GM12878 (cell line): ENCODE data around the gene ESR2. TPM values are rescaled to one million over a fixed set of nuclear protein-coding genes. Genes with fewer than 3 reads are reported as not detected.

Experiments used
- ATAC-seq: fragments of 200-7000 bp; cut with Tn5 transposase; 3 replicates; pipeline ENCODE4 v1.9.1; 2020; ENCODE audit warnings: mild to moderate bottlenecking, moderate library complexity
- BruUV-seq: library from RNA; stranded (reverse); fragments of 400-500 nt; replicated peaks from 2 replicates; lab custom pipeline; 2021; lab: Mats Ljungman, UMichigan
- CTCF ChIA-PET: fragments of 300-600 bp; sonication (Branson Sonifier 250); formaldehyde crosslinking; extraction: SDS; loops from one replicate; lab custom pipeline; 2021; ENCODE audit warnings: inconsistent platforms; lab: Yijun Ruan, JAX
- POLR2A ChIA-PET: fragments of 350-600 bp; formaldehyde crosslinking; extraction: SDS; loops from one replicate; lab custom pipeline; 2021; ENCODE audit warnings: inconsistent platforms; lab: Charles Lee
- RAD21 ChIA-PET: fragments of 300-600 bp; sonication (Branson Sonifier 250); formaldehyde crosslinking; loops from one replicate; lab custom pipeline; 2023; ENCODE audit warnings: antibody characterized with exemption; ENCODE audit not compliant: unreplicated experiment; lab: Charles Lee
- SMC1A ChIA-PET: fragments of 300-600 bp; sonication (Branson Sonifier 250); formaldehyde crosslinking; loops from one replicate; lab custom pipeline; 2023; ENCODE audit not compliant: unreplicated experiment, uncharacterized antibody; lab: Charles Lee
- DNase-seq: peaks from one replicate; pipeline ENCODE4 v3.0.0-alpha.2; 2011; ENCODE audit warnings: low read depth, low spot score
- FAIRE-seq: peaks from 3 replicates; lab custom pipeline; 2011; peaks lifted over from hg19 to GRCh38; lab: Jason Lieb, UNC
- H2AFZ ChIP-seq: 2 replicates; pipeline ENCODE4 v1.6.0; 2011; ENCODE audit warnings: low read depth, low read length, control low read depth; ENCODE audit not compliant: control insufficient read depth
- H3K27ac ChIP-seq: 2 replicates; pipeline ENCODE4 v1.5.1; 2011; ENCODE audit warnings: control low read depth; ENCODE audit not compliant: control insufficient read depth, insufficient read depth
- H3K27me3 ChIP-seq, 2 experiments: replicated peaks in 1 of 2; 2 replicates each; pipeline versions ENCODE4 v1.6.0 to v1.6.1; 2011; ENCODE audit warnings: low read length in 1 of 2; ENCODE audit not compliant: control insufficient read depth in 2 of 2, insufficient read depth in 2 of 2
- H3K36me3 ChIP-seq, 2 experiments: 2 replicates each; pipeline ENCODE4 v1.5.1; 2011; ENCODE audit warnings: low read length in 1 of 2; ENCODE audit not compliant: control insufficient read depth in 2 of 2, insufficient read depth in 2 of 2
- H3K4me1 ChIP-seq: 2 replicates; pipeline ENCODE4 v1.6.1; 2011; ENCODE audit warnings: mild to moderate bottlenecking, low read length, moderate library complexity, mixed read lengths; ENCODE audit not compliant: control insufficient read depth, insufficient read depth
- H3K4me2 ChIP-seq: 2 replicates; pipeline ENCODE4 v1.6.0; 2011; ENCODE audit warnings: control low read depth; ENCODE audit not compliant: control insufficient read depth, insufficient read depth
- H3K4me3 ChIP-seq: fragments of 200-600 bp; sonication (generic); 2 replicates; pipeline ENCODE4 v1.5.1; 2016
- H3K79me2 ChIP-seq: 2 replicates; pipeline ENCODE4 v1.6.0; 2011; ENCODE audit warnings: low read length; ENCODE audit not compliant: control insufficient read depth, insufficient read depth
- H3K9ac ChIP-seq: 2 replicates; pipeline ENCODE4 v1.8.0; 2011; ENCODE audit warnings: low read length, control low read depth, mixed read lengths; ENCODE audit not compliant: control insufficient read depth, insufficient read depth
- H3K9me3 ChIP-seq: replicated peaks from 3 replicates; pipeline ENCODE4 v1.5.1; 2011; ENCODE audit warnings: mild to moderate bottlenecking, low read length; ENCODE audit not compliant: control insufficient read depth, insufficient read depth
- H4K20me1 ChIP-seq: 2 replicates; pipeline ENCODE4 v1.6.0; 2011; ENCODE audit not compliant: control insufficient read depth, insufficient read depth
- CREM ChIP-seq: IDR thresholded peaks from 2 replicates; pipeline ENCODE4 v1.6.1; 2014; ENCODE audit warnings: antibody characterized with exemption, low read depth
- HDGF ChIP-seq: fragments of 450-650 bp; IDR thresholded peaks from 2 replicates; pipeline ENCODE4 v1.6.1; 2016; ENCODE audit warnings: antibody characterized with exemption
- IRF3 ChIP-seq: fragments of 450-650 bp; IDR thresholded peaks from 2 replicates; pipeline ENCODE4 v1.6.1; 2014; ENCODE audit warnings: mild to moderate bottlenecking
- NFYB ChIP-seq: IDR thresholded peaks from 2 replicates; pipeline ENCODE4 v1.6.1; 2011; ENCODE audit warnings: low read depth, mild to moderate bottlenecking, low read length, improper control_type of control experiment, moderate library complexity; ENCODE audit not compliant: insufficient read depth
- SREBF1 ChIP-seq: IDR thresholded peaks from 2 replicates; pipeline ENCODE4 v1.6.1; 2012; ENCODE audit warnings: mild to moderate bottlenecking, low read length
- STAT1 ChIP-seq: fragments of 450-650 bp; conservative IDR thresholded peaks from 2 replicates; pipeline ENCODE4 v1.6.1; 2014; ENCODE audit warnings: antibody characterized with exemption, mild to moderate bottlenecking
- WGBS: methylation state at CpG from one replicate; pipeline ENCODE4 v1.1.6; 2016; ENCODE audit warnings: low lambda C conversion rate; ENCODE audit not compliant: insufficient replicate concordance, insufficient coverage; ENCODE audit errors: missing lambda C conversion rate; 5-methylcytosine and 5-hydroxymethylcytosine counted together
- in situ Hi-C: fragments of 300-500 bp; cut with MboI; formaldehyde crosslinking; loops from 9 replicates; pipeline ENCODE4 v1.14.3; 2018; ENCODE audit warnings: mixed read lengths
- intact Hi-C: fragments of 100-400 bp; cut with micrococcal nuclease; formaldehyde crosslinking; loops from one replicate; pipeline ENCODE4 v1.14.2; 2022; ENCODE audit not compliant: unreplicated experiment
- polyA plus RNA-seq, 11 experiments: library from polyadenylated mRNA; depleted of rRNA in 4 of 11; unstranded in 6 of 11; stranded (reverse) in 5 of 11; fragments of >200 nt; fragmentation: Nextera tagmentation in 4 of 11; fragmentation: Illumina TruSeq in 1 of 11; extraction: Ambion mirVana in 4 of 11; extraction: Trizol in 1 of 11; gene quantifications; 1 replicate in 1 of 11; 2 replicates in 10 of 11; pipeline versions ENCODE4 v1.2.1 to v1.2.3, GENCODE V29; 2011 to 2016; ENCODE audit warnings: inconsistent platforms in 2 of 11, missing spikeins in 2 of 11, low read depth in 1 of 11
- total RNA-seq, 4 experiments: library from RNA; depleted of rRNA in 3 of 4; stranded (reverse); fragments of >200 nt in 3 of 4; fragmentation: Illumina TruSeq in 1 of 4; extraction: Trizol in 1 of 4; gene quantifications; 2 replicates each; pipeline versions ENCODE4 v1.2.1 to v1.2.3, GENCODE V29; 2013 to 2021
- TF ChIP-seq, protein P1 (sequence below): fragments of 450-650 bp; IDR thresholded peaks from 2 replicates; pipeline ENCODE4 v1.6.1; 2018; ENCODE audit warnings: mild to moderate bottlenecking, low read depth, moderate library complexity; ENCODE audit not compliant: partially characterized antibody
- TF ChIP-seq, protein P2 (sequence below): IDR thresholded peaks from 2 replicates; pipeline ENCODE4 v1.6.1; 2012; ENCODE audit warnings: improper control_type of control experiment, low read depth, low read length; ENCODE audit not compliant: insufficient replicate concordance
- TF ChIP-seq, protein P3 (sequence below): fragments of 450-650 bp; IDR thresholded peaks from 2 replicates; pipeline ENCODE4 v1.6.1; 2016; ENCODE audit warnings: mild to moderate bottlenecking

The ESR2 gene
- total and polyA plus RNA-seq, 10 of the 15 experiments (the other 5 are each of a cell fraction or from before 2014, with no cell fraction given) = 0.29 to 2.6 (median 0.81) TPM

DNA sequence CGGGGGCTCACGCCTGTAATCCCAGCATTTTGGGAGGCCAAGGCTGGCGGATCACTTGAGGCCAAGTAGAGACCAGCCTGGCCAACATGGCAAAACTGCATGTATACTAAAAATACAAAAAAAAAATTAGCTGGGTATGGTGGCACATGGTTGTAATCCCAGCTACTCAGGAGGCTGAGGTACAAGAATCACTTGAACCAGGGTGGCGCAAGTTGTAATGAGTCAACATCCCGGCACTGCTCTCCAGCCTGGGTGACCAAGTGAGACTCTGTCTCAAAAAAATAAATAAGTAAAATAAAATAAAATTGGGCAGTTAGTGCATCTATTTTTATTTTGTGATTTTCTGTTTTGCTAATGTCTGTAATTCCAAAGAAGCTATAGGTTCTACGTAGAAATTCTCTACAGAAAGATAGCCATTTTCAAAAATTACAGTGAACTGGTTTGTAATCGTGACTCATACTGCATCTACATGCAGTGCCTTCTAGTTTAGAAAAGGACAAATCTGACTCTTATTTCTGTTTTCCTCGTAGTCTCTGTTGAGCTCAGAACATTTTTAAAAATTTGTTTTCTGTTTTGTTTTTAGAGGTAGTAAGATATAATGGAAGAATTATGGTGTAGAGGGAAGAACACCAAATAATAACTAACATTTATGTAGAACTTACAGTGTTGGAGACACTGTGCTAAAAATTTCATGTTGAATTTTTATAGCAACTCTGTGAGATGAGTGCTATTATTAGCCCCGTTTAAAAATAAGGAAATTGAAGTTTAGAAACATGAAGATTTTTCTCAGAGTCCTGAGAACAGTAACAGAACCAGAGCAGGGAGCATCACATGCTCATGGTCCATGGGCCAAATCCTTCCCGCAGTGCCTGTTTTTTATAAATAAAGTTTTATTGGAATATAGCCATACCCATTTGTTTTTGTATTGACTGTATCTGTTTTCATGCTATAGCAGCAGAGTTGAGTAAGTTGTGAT lies 240.2 kb downstream of the ESR2 start:
- no peak for DNase-seq
- no peaks in the 10 kb centered on the region for H4K20me1 ChIP-seq
- H3K36me3 ChIP-seq = peaks cover 2 to 6% of the 10 kb centered on the region in 2 experiments; a peak in 3 of 4 replicates
- SMC1A ChIA-PET = interaction anchor here (0.6 to 1.4 kb wide), 3 partner anchors 9 to 249 kb away, joined by 3 read pairs; no protein-coding TSS in a partner anchor
- POLR2A ChIA-PET = interaction anchor here (0.6 kb wide), 1 partner anchor 192 kb away, joined by 6 read pairs; no protein-coding TSS in a partner anchor
- H2AFZ ChIP-seq = no peak overlapping the region
- no peaks in the 10 kb centered on the region for H3K27me3 ChIP-seq
- WGBS = 62% methylated on average over 10 of the region's 10 CpGs
- ATAC-seq = no peak
- H3K4me3 ChIP-seq = no peak overlapping the region
- H3K79me2 ChIP-seq = no peaks in the 10 kb centered on the region
- intact Hi-C loops = no loop called here
- in situ Hi-C loops = no loop called here
- RAD21 ChIA-PET = no interaction called here
- FAIRE-seq = no peak
- no TSS peak for BruUV-seq
- H3K9ac ChIP-seq = no peak overlapping the region
- no peaks in the 10 kb centered on the region for H3K9me3 ChIP-seq
- no peak overlapping the region for H3K27ac ChIP-seq
- H3K4me1 ChIP-seq = no peaks in the 10 kb centered on the region
- CTCF ChIA-PET = interaction anchor here (1.1 kb wide), 1 partner anchor 250 kb away, joined by 3 read pairs; no protein-coding TSS in a partner anchor
- no peak overlapping the region for H3K4me2 ChIP-seq
- TF ChIP-seq NFYB = no peak
- TF ChIP-seq CREM = no peak
- TF ChIP-seq, protein P1, sequence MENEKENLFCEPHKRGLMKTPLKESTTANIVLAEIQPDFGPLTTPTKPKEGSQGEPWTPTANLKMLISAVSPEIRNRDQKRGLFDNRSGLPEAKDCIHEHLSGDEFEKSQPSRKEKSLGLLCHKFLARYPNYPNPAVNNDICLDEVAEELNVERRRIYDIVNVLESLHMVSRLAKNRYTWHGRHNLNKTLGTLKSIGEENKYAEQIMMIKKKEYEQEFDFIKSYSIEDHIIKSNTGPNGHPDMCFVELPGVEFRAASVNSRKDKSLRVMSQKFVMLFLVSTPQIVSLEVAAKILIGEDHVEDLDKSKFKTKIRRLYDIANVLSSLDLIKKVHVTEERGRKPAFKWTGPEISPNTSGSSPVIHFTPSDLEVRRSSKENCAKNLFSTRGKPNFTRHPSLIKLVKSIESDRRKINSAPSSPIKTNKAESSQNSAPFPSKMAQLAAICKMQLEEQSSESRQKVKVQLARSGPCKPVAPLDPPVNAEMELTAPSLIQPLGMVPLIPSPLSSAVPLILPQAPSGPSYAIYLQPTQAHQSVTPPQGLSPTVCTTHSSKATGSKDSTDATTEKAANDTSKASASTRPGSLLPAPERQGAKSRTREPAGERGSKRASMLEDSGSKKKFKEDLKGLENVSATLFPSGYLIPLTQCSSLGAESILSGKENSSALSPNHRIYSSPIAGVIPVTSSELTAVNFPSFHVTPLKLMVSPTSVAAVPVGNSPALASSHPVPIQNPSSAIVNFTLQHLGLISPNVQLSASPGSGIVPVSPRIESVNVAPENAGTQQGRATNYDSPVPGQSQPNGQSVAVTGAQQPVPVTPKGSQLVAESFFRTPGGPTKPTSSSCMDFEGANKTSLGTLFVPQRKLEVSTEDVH = no peak
- TF ChIP-seq SREBF1 = no peak
- TF ChIP-seq IRF3 = no peak
- no peak for TF ChIP-seq HDGF
- TF ChIP-seq, protein P2, sequence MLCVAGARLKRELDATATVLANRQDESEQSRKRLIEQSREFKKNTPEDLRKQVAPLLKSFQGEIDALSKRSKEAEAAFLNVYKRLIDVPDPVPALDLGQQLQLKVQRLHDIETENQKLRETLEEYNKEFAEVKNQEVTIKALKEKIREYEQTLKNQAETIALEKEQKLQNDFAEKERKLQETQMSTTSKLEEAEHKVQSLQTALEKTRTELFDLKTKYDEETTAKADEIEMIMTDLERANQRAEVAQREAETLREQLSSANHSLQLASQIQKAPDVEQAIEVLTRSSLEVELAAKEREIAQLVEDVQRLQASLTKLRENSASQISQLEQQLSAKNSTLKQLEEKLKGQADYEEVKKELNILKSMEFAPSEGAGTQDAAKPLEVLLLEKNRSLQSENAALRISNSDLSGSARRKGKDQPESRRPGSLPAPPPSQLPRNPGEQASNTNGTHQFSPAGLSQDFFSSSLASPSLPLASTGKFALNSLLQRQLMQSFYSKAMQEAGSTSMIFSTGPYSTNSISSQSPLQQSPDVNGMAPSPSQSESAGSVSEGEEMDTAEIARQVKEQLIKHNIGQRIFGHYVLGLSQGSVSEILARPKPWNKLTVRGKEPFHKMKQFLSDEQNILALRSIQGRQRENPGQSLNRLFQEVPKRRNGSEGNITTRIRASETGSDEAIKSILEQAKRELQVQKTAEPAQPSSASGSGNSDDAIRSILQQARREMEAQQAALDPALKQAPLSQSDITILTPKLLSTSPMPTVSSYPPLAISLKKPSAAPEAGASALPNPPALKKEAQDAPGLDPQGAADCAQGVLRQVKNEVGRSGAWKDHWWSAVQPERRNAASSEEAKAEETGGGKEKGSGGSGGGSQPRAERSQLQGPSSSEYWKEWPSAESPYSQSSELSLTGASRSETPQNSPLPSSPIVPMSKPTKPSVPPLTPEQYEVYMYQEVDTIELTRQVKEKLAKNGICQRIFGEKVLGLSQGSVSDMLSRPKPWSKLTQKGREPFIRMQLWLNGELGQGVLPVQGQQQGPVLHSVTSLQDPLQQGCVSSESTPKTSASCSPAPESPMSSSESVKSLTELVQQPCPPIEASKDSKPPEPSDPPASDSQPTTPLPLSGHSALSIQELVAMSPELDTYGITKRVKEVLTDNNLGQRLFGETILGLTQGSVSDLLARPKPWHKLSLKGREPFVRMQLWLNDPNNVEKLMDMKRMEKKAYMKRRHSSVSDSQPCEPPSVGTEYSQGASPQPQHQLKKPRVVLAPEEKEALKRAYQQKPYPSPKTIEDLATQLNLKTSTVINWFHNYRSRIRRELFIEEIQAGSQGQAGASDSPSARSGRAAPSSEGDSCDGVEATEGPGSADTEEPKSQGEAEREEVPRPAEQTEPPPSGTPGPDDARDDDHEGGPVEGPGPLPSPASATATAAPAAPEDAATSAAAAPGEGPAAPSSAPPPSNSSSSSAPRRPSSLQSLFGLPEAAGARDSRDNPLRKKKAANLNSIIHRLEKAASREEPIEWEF = no peak
- TF ChIP-seq STAT1 = no peak
- TF ChIP-seq, protein P3, sequence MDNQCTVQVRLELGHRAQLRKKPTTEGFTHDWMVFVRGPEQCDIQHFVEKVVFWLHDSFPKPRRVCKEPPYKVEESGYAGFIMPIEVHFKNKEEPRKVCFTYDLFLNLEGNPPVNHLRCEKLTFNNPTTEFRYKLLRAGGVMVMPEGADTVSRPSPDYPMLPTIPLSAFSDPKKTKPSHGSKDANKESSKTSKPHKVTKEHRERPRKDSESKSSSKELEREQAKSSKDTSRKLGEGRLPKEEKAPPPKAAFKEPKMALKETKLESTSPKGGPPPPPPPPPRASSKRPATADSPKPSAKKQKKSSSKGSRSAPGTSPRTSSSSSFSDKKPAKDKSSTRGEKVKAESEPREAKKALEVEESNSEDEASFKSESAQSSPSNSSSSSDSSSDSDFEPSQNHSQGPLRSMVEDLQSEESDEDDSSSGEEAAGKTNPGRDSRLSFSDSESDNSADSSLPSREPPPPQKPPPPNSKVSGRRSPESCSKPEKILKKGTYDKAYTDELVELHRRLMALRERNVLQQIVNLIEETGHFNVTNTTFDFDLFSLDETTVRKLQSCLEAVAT = no peak
